ENCODE data around the gene MRPS5.
A peak's percentile ranks its signal among the peaks of the same experiment; 100 is the strongest.
"Not testable (repeated sequence)": the region's sequence is repeated elsewhere in the genome, so short reads cannot be mapped to it uniquely, and the experiment has no call there.

MRPS5 gene

GRCh38 chr2:95121407-95122196 is at the start of gene MRPS5:
MRPS5 (minus strand) TSS chr2:95121808; CDS start chr2:95121791, 17 bp downstream.
- peak; percentile 84 for DNase-seq (ENCODE audit: low spot score)

- no peak for DNase-seq (ENCODE audit: low spot score)
Measured at GRCh38 chr2:95166065-95166763, 44.6 kb upstream of the MRPS5 start.

- peak; percentile 97 for DNase-seq (ENCODE audit: low spot score)
Measured at GRCh38 chr2:95165371-95166064, 43.9 kb upstream of the MRPS5 start, which contains the start of gene ZNF2. ZNF2 (plus strand) TSS chr2:95165809; CDS start chr2:95176227, 10,418 bp downstream.

- DNase-seq (ENCODE audit: low spot score), result no peak
Measured at GRCh38 chr2:95165030-95165370, 43.4 kb upstream of the MRPS5 start.

- peak; percentile 76 for DNase-seq (ENCODE audit: low spot score)
Measured at GRCh38 chr2:95159690-95160449, 38.3 kb upstream of the MRPS5 start, which contains the start of gene ZNF514. ZNF514 (minus strand) TSS chr2:95159848; CDS start chr2:95153253, 6,595 bp downstream.

- peak; percentile 32 for DNase-seq (ENCODE audit: low spot score)
Measured at GRCh38 chr2:95158891-95159619, 37.4 kb upstream of the MRPS5 start.

GRCh38 chr2:95158441-95158840 is 36.8 kb upstream of the MRPS5 start:
- DNase-seq (ENCODE audit: low spot score), result no peak

- DNase-seq (ENCODE audit: low spot score), result no peak
Measured at GRCh38 chr2:95149397-95149984, 27.9 kb upstream of the MRPS5 start.

GRCh38 chr2:95143838-95144237 is 22.2 kb upstream of the MRPS5 start:
- no peak for DNase-seq (ENCODE audit: low spot score)

- no peak for DNase-seq (ENCODE audit: low spot score)
Measured at GRCh38 chr2:95138702-95139101, 17.1 kb upstream of the MRPS5 start.

- DNase-seq (ENCODE audit: low spot score), result no peak
Measured at GRCh38 chr2:95122197-95122551, 566 bp upstream of the MRPS5 start.

- DNase-seq (ENCODE audit: low spot score), result no peak
Measured at GRCh38 chr2:95121093-95121406, 558 bp downstream of the MRPS5 start.

- peak; percentile 79 for DNase-seq (ENCODE audit: low spot score)
Measured at GRCh38 chr2:95115418-95115817, 6.2 kb downstream of the MRPS5 start.

- no peak for DNase-seq (ENCODE audit: low spot score)
Measured at GRCh38 chr2:95113464-95113863, 8.1 kb downstream of the MRPS5 start.

- DNase-seq (ENCODE audit: low spot score), result no peak
Measured at GRCh38 chr2:95110395-95110794, 11.2 kb downstream of the MRPS5 start.

GRCh38 chr2:95109260-95109659 is 12.3 kb downstream of the MRPS5 start:
- no peak for DNase-seq (ENCODE audit: low spot score)

- no peak for DNase-seq (ENCODE audit: low spot score)
Measured at GRCh38 chr2:95106081-95106480, 15.5 kb downstream of the MRPS5 start.

- DNase-seq (ENCODE audit: low spot score), result no peak
Measured at GRCh38 chr2:95104606-95105005, 17.0 kb downstream of the MRPS5 start.

- no peak for DNase-seq (ENCODE audit: low spot score)
Measured at GRCh38 chr2:95099910-95100309, 21.7 kb downstream of the MRPS5 start.

- not testable (repeated sequence) for DNase-seq (ENCODE audit: low spot score)
Measured at GRCh38 chr2:95098273-95098672, 23.3 kb downstream of the MRPS5 start.

GRCh38 chr2:95091885-95092555 is 29.6 kb downstream of the MRPS5 start:
- DNase-seq (ENCODE audit: low spot score), result no peak

All from CD4-positive, alpha-beta T cell treated with Interleukin-2 at 100 ng/mL for 4 hours (primary cell).